HG02759 (cell line): ENCODE measurements around the gene ZDHHC21.
A peak's percentile ranks its signal among the peaks of the same experiment; 100 is the strongest.

ENCODE experiments used
- ATAC-seq: cut with Tn5 transposase; IDR thresholded peaks from one replicate; pipeline ENCODE4 v1.9.1; 2021; ENCODE audit warnings: mild to moderate bottlenecking, moderate library complexity; ENCODE audit not compliant: unreplicated experiment

The ZDHHC21 gene

GRCh38 chr9:14693251-14693861 lies at the start of gene ZDHHC21:
Gene ZDHHC21 (minus strand): TSS chr9:14693432. CDS start chr9:14674340, 19,092 bp downstream.
- ATAC-seq: peak; percentile 85

- ATAC-seq: peak; percentile 93
Observed at GRCh38 chr9:14741369-14741768, 48.1 kb upstream of the ZDHHC21 start.

GRCh38 chr9:14733133-14733532 lies 39.9 kb upstream of the ZDHHC21 start:
- ATAC-seq: no peak

GRCh38 chr9:14731294-14731981 lies 38.2 kb upstream of the ZDHHC21 start:
- no peak for ATAC-seq

- ATAC-seq: no peak
Observed at GRCh38 chr9:14730461-14730898, 37.2 kb upstream of the ZDHHC21 start.

GRCh38 chr9:14723301-14723700 lies 30.1 kb upstream of the ZDHHC21 start:
- ATAC-seq: no peak

GRCh38 chr9:14722391-14723035 lies 29.3 kb upstream of the ZDHHC21 start, which contains the start of gene CER1:
Gene CER1 (minus strand): TSS chr9:14722733. CDS start chr9:14722672, 61 bp downstream.
- no peak for ATAC-seq

- no peak for ATAC-seq
Observed at GRCh38 chr9:14719231-14719923, 26.1 kb upstream of the ZDHHC21 start.

- no peak for ATAC-seq
Observed at GRCh38 chr9:14715102-14715501, 21.9 kb upstream of the ZDHHC21 start.

- no peak for ATAC-seq
Observed at GRCh38 chr9:14713187-14713767, 20.0 kb upstream of the ZDHHC21 start.

- ATAC-seq: no peak
Observed at GRCh38 chr9:14710804-14711203, 17.6 kb upstream of the ZDHHC21 start.

GRCh38 chr9:14706530-14707140 lies 13.4 kb upstream of the ZDHHC21 start:
- peak; percentile 69 for ATAC-seq

- ATAC-seq: no peak
Observed at GRCh38 chr9:14705079-14705478, 11.8 kb upstream of the ZDHHC21 start.

- ATAC-seq: no peak
Observed at GRCh38 chr9:14704281-14704680, 11.0 kb upstream of the ZDHHC21 start.

- ATAC-seq: no peak
Observed at GRCh38 chr9:14702200-14702720, 9.0 kb upstream of the ZDHHC21 start.

- peak; percentile 56 for ATAC-seq
Observed at GRCh38 chr9:14692470-14693250, 572 bp downstream of the ZDHHC21 start.

- ATAC-seq: no peak
Observed at GRCh38 chr9:14690948-14691730, 2.1 kb downstream of the ZDHHC21 start.

GRCh38 chr9:14687042-14687719 lies 6.1 kb downstream of the ZDHHC21 start:
- ATAC-seq: no peak
